ENCODE results near the gene SHISA9.

The SHISA9 gene

GRCh38 chr16:13134836-13135235 lies 233.4 kb downstream of the SHISA9 start:
- H3K27me3 ChIP-seq (replicated peaks in 2 of 5; ENCODE audit: control insufficient read depth in 4 of 5, insufficient read depth in 5 of 5, low read length in 4 of 5): no peaks in the 10 kb centered on the region

GRCh38 chr16:13136901-13137300 lies 235.5 kb downstream of the SHISA9 start:
- Histone ChIP-seq H3K9me3 (ENCODE audit: control extremely low read depth in 1 of 5, control insufficient read depth in 4 of 5, insufficient read depth in 2 of 5, low read depth in 1 of 5, low read length in 4 of 5) (peaks cover 0 to 3% (median 0%) of the 10 kb centered on the region in 5 experiments), H3K27me3 (replicated peaks in 2 of 5; ENCODE audit: control insufficient read depth in 4 of 5, insufficient read depth in 5 of 5, low read length in 4 of 5) (no peaks in the 10 kb centered on the region), H3K4me3 (ENCODE audit: control insufficient read depth in 1 of 7, extremely low read depth in 1 of 7, insufficient read depth in 4 of 7, low read depth in 2 of 7, low read length in 6 of 7) (no peak overlapping the region), H3K4me1 (ENCODE audit: control extremely low read depth in 1 of 4, control insufficient read depth in 4 of 4, insufficient read depth in 4 of 4, low read length in 3 of 4) (no peaks in the 10 kb centered on the region), H3K27ac (ENCODE audit: insufficient read depth in 1 of 2, low read depth in 1 of 2, low read length in 2 of 2, poor library complexity in 1 of 2, severe bottlenecking in 2 of 2) (no peak overlapping the region), H3K36me3 (ENCODE audit: control insufficient read depth in 4 of 4, insufficient read depth in 4 of 4, low read length in 3 of 4) (no peaks in the 10 kb centered on the region)
- ChIA-PET POLR2A (no interaction called here), CTCF (no interaction called here)
- no peak for DNase-seq
- WGBS (ENCODE audit: insufficient coverage): 88% methylated on average over 1 of the region's 3 CpGs

More at GRCh38 chr16:13134836-13135235, 233.4 kb downstream of the SHISA9 start:
- POLR2A ChIA-PET: no interaction called here
- Histone ChIP-seq H3K9me3 (ENCODE audit: control extremely low read depth in 1 of 5, control insufficient read depth in 4 of 5, insufficient read depth in 2 of 5, low read depth in 1 of 5, low read length in 4 of 5) (peaks cover 0 to 3% (median 0%) of the 10 kb centered on the region in 5 experiments), H3K4me3 (ENCODE audit: control insufficient read depth in 1 of 7, extremely low read depth in 1 of 7, insufficient read depth in 4 of 7, low read depth in 2 of 7, low read length in 6 of 7) (no peak overlapping the region), H3K4me1 (ENCODE audit: control extremely low read depth in 1 of 4, control insufficient read depth in 4 of 4, insufficient read depth in 4 of 4, low read length in 3 of 4) (no peaks in the 10 kb centered on the region), H3K36me3 (ENCODE audit: control insufficient read depth in 4 of 4, insufficient read depth in 4 of 4, low read length in 3 of 4) (no peaks in the 10 kb centered on the region), H3K27ac (ENCODE audit: insufficient read depth in 1 of 2, low read depth in 1 of 2, low read length in 2 of 2, poor library complexity in 1 of 2, severe bottlenecking in 2 of 2) (no peak overlapping the region)
- no peak for DNase-seq
- 91% methylated on average over 1 of the region's 1 CpG for WGBS (ENCODE audit: insufficient coverage)
- CTCF ChIA-PET: no interaction called here

GRCh38 chr16:13138528-13138927 lies 237.1 kb downstream of the SHISA9 start:
- WGBS (ENCODE audit: insufficient coverage): no CpG with 5 or more reads among the region's 2 CpGs
- H3K4me3 ChIP-seq (ENCODE audit: control insufficient read depth in 1 of 7, extremely low read depth in 1 of 7, insufficient read depth in 4 of 7, low read depth in 2 of 7, low read length in 6 of 7): no peak overlapping the region
- no peaks in the 10 kb centered on the region for H3K27me3 ChIP-seq (replicated peaks in 2 of 5; ENCODE audit: control insufficient read depth in 4 of 5, insufficient read depth in 5 of 5, low read length in 4 of 5)
- DNase-seq: no peak
- POLR2A ChIA-PET: no interaction called here
- CTCF ChIA-PET: no interaction called here
- H3K36me3 ChIP-seq (ENCODE audit: control insufficient read depth in 4 of 4, insufficient read depth in 4 of 4, low read length in 3 of 4): no peaks in the 10 kb centered on the region
- H3K9me3 ChIP-seq (ENCODE audit: control extremely low read depth in 1 of 5, control insufficient read depth in 4 of 5, insufficient read depth in 2 of 5, low read depth in 1 of 5, low read length in 4 of 5): peaks cover 0 to 3% (median 0%) of the 10 kb centered on the region in 5 experiments
- H3K27ac ChIP-seq (ENCODE audit: insufficient read depth in 1 of 2, low read depth in 1 of 2, low read length in 2 of 2, poor library complexity in 1 of 2, severe bottlenecking in 2 of 2): no peak overlapping the region
- H3K4me1 ChIP-seq (ENCODE audit: control extremely low read depth in 1 of 4, control insufficient read depth in 4 of 4, insufficient read depth in 4 of 4, low read length in 3 of 4): no peaks in the 10 kb centered on the region

GRCh38 chr16:13139661-13140241 lies 238.4 kb downstream of the SHISA9 start:
- Histone ChIP-seq H3K27me3 (replicated peaks in 2 of 5; ENCODE audit: control insufficient read depth in 4 of 5, insufficient read depth in 5 of 5, low read length in 4 of 5) (no peaks in the 10 kb centered on the region), H3K36me3 (ENCODE audit: control insufficient read depth in 4 of 4, insufficient read depth in 4 of 4, low read length in 3 of 4) (no peaks in the 10 kb centered on the region), H3K4me1 (ENCODE audit: control extremely low read depth in 1 of 4, control insufficient read depth in 4 of 4, insufficient read depth in 4 of 4, low read length in 3 of 4) (no peaks in the 10 kb centered on the region), H3K4me3 (ENCODE audit: control insufficient read depth in 1 of 7, extremely low read depth in 1 of 7, insufficient read depth in 4 of 7, low read depth in 2 of 7, low read length in 6 of 7) (no peak overlapping the region), H3K9me3 (ENCODE audit: control extremely low read depth in 1 of 5, control insufficient read depth in 4 of 5, insufficient read depth in 2 of 5, low read depth in 1 of 5, low read length in 4 of 5) (peaks cover 0 to 2% (median 0%) of the 10 kb centered on the region in 5 experiments), H3K27ac (ENCODE audit: insufficient read depth in 1 of 2, low read depth in 1 of 2, low read length in 2 of 2, poor library complexity in 1 of 2, severe bottlenecking in 2 of 2) (no peak overlapping the region)
- ChIA-PET POLR2A (no interaction called here), CTCF (no interaction called here)
- 100% methylated on average over 3 of the region's 3 CpGs for WGBS (ENCODE audit: insufficient coverage)
- DNase-seq: no peak

- H3K4me3 ChIP-seq (ENCODE audit: control insufficient read depth in 1 of 7, extremely low read depth in 1 of 7, insufficient read depth in 4 of 7, low read depth in 2 of 7, low read length in 6 of 7): no peak overlapping the region
- no peak for DNase-seq
- no peak overlapping the region for H3K27ac ChIP-seq (ENCODE audit: insufficient read depth in 1 of 2, low read depth in 1 of 2, low read length in 2 of 2, poor library complexity in 1 of 2, severe bottlenecking in 2 of 2)
- H3K4me1 ChIP-seq (ENCODE audit: control extremely low read depth in 1 of 4, control insufficient read depth in 4 of 4, insufficient read depth in 4 of 4, low read length in 3 of 4): no peaks in the 10 kb centered on the region
- H3K36me3 ChIP-seq (ENCODE audit: control insufficient read depth in 4 of 4, insufficient read depth in 4 of 4, low read length in 3 of 4): no peaks in the 10 kb centered on the region
- H3K27me3 ChIP-seq (replicated peaks in 2 of 5; ENCODE audit: control insufficient read depth in 4 of 5, insufficient read depth in 5 of 5, low read length in 4 of 5): no peaks in the 10 kb centered on the region
- H3K9me3 ChIP-seq (ENCODE audit: control extremely low read depth in 1 of 5, control insufficient read depth in 4 of 5, insufficient read depth in 2 of 5, low read depth in 1 of 5, low read length in 4 of 5): peaks cover 0 to 2% (median 0%) of the 10 kb centered on the region in 5 experiments
- POLR2A ChIA-PET: no interaction called here
- WGBS (ENCODE audit: insufficient coverage): no CpG with 5 or more reads among the region's 1 CpG
- CTCF ChIA-PET: no interaction called here
Measured at GRCh38 chr16:13143551-13143950, 242.2 kb downstream of the SHISA9 start.

- H3K27ac ChIP-seq (ENCODE audit: insufficient read depth in 1 of 2, low read depth in 1 of 2, low read length in 2 of 2, poor library complexity in 1 of 2, severe bottlenecking in 2 of 2): no peak overlapping the region
- H3K36me3 ChIP-seq (ENCODE audit: control insufficient read depth in 4 of 4, insufficient read depth in 4 of 4, low read length in 3 of 4): no peaks in the 10 kb centered on the region
- H3K4me3 ChIP-seq (ENCODE audit: control insufficient read depth in 1 of 7, extremely low read depth in 1 of 7, insufficient read depth in 4 of 7, low read depth in 2 of 7, low read length in 6 of 7): no peak overlapping the region
- H3K4me1 ChIP-seq (ENCODE audit: control extremely low read depth in 1 of 4, control insufficient read depth in 4 of 4, insufficient read depth in 4 of 4, low read length in 3 of 4): no peaks in the 10 kb centered on the region
- peaks cover 0 to under 1% (median 0%) of the 10 kb centered on the region in 5 experiments for H3K9me3 ChIP-seq (ENCODE audit: control extremely low read depth in 1 of 5, control insufficient read depth in 4 of 5, insufficient read depth in 2 of 5, low read depth in 1 of 5, low read length in 4 of 5)
- ChIA-PET CTCF (no interaction called here), POLR2A (no interaction called here)
- DNase-seq: no peak
- 25% methylated on average over 1 of the region's 2 CpGs for whole genome bisulfite sequencing (ENCODE audit: insufficient coverage)
- no peaks in the 10 kb centered on the region for H3K27me3 ChIP-seq (replicated peaks in 2 of 5; ENCODE audit: control insufficient read depth in 4 of 5, insufficient read depth in 5 of 5, low read length in 4 of 5)
Measured at GRCh38 chr16:13146829-13147228, 245.4 kb downstream of the SHISA9 start.

GRCh38 chr16:13148294-13148693 lies 246.9 kb downstream of the SHISA9 start:
- Histone ChIP-seq H3K27me3 (replicated peaks in 2 of 5; ENCODE audit: control insufficient read depth in 4 of 5, insufficient read depth in 5 of 5, low read length in 4 of 5) (no peaks in the 10 kb centered on the region), H3K27ac (ENCODE audit: insufficient read depth in 1 of 2, low read depth in 1 of 2, low read length in 2 of 2, poor library complexity in 1 of 2, severe bottlenecking in 2 of 2) (no peak overlapping the region), H3K36me3 (ENCODE audit: control insufficient read depth in 4 of 4, insufficient read depth in 4 of 4, low read length in 3 of 4) (no peaks in the 10 kb centered on the region), H3K4me3 (ENCODE audit: control insufficient read depth in 1 of 7, extremely low read depth in 1 of 7, insufficient read depth in 4 of 7, low read depth in 2 of 7, low read length in 6 of 7) (no peak overlapping the region), H3K4me1 (ENCODE audit: control extremely low read depth in 1 of 4, control insufficient read depth in 4 of 4, insufficient read depth in 4 of 4, low read length in 3 of 4) (no peaks in the 10 kb centered on the region), H3K9me3 (ENCODE audit: control extremely low read depth in 1 of 5, control insufficient read depth in 4 of 5, insufficient read depth in 2 of 5, low read depth in 1 of 5, low read length in 4 of 5) (no peaks in the 10 kb centered on the region)
- ChIA-PET CTCF (no interaction called here), POLR2A (no interaction called here)
- WGBS (ENCODE audit: insufficient coverage): 100% methylated on average over 3 of the region's 3 CpGs
- no peak for DNase-seq

Data from common myeloid progenitor, CD34-positive (primary cell).